Sigmoid colon (tissue), 4 donors: Measurements from ENCODE around the gene NT5M.

Experiments
- EP300 ChIP-seq, 4 donors: sonication (generic); formaldehyde crosslinking; IDR thresholded peaks; one replicate each; pipeline ENCODE4 v1.6.1; 2017; ENCODE audit warnings: antibody characterized with exemption in 4 of 4
- POLR2A ChIP-seq, 2 donors: fragments of 450-650 bp; IDR thresholded peaks; one replicate each; pipeline ENCODE4 v1.6.1; 2016; ENCODE audit warnings: antibody characterized with exemption in 2 of 2, mild to moderate bottlenecking in 2 of 2, moderate library complexity in 2 of 2
- TF ChIP-seq, protein P1 (sequence below), 4 experiments: fragments of 450-650 bp in 3 of 4; fragments of 200-600 bp in 1 of 4; IDR thresholded peaks; one replicate each; pipeline ENCODE4 v1.5.1; 2016 to 2019; ENCODE audit warnings: antibody characterized with exemption in 4 of 4, mild to moderate bottlenecking in 3 of 4, moderate library complexity in 2 of 4

DNA sequence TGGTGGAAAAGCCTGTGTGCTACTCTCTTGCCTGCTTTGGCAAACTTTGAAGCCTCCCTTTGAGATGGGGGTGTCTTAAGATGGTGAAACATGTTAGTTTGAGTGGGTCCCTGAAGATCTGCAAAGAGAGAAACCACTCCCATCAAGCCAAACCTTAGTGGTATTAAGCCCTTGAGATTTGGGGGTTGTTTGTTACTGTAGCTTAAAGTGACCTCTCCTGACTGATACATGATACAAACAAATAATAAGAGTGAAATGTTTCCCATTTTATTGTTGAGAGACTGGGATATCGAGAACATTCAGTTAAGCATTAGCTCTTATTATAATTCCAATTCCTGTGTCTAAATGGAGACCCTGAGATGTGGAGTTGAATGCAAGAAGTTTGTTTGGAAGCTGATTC, 63.1 kb downstream of the NT5M start:
- TF ChIP-seq, protein P1, sequence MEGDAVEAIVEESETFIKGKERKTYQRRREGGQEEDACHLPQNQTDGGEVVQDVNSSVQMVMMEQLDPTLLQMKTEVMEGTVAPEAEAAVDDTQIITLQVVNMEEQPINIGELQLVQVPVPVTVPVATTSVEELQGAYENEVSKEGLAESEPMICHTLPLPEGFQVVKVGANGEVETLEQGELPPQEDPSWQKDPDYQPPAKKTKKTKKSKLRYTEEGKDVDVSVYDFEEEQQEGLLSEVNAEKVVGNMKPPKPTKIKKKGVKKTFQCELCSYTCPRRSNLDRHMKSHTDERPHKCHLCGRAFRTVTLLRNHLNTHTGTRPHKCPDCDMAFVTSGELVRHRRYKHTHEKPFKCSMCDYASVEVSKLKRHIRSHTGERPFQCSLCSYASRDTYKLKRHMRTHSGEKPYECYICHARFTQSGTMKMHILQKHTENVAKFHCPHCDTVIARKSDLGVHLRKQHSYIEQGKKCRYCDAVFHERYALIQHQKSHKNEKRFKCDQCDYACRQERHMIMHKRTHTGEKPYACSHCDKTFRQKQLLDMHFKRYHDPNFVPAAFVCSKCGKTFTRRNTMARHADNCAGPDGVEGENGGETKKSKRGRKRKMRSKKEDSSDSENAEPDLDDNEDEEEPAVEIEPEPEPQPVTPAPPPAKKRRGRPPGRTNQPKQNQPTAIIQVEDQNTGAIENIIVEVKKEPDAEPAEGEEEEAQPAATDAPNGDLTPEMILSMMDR (IDR thresholded peaks at IDR 0.05) = no peak
- TF ChIP-seq POLR2A (IDR thresholded peaks at IDR 0.05) (no peak), EP300 (IDR thresholded peaks at IDR 0.05) (no peak)
